ENCODE data around the gene TRIM29. TPM values are rescaled to one million over a fixed set of nuclear protein-coding genes. Genes with fewer than 3 reads are reported as not detected.
A peak's percentile ranks its signal among the peaks of the same experiment; 100 is the strongest.

TRIM29 gene
- total and polyA plus RNA-seq, 2 of the 13 experiments (the other 11 are each of a cell fraction or from before 2014, with no cell fraction given), result 0.86 TPM

DNA sequence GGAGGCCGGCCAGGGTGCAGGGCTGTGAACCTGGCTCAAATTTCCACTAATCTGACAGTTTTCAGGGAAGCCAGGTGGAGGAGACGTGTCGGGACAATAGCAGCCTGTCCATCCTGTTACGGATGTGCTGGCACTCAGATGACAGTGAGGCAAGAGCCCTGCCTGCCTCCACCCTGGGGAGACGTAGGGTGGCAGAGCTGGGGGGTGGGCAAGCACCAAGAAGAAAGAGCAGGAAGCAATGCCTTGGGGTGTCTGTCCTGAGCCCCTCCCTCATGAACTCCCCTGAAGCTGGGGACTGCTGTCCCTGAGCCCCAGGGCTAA, 10.0 kb upstream of the TRIM29 start (continued):
- TF ChIP-seq SRSF9 (IDR thresholded peaks at IDR 0.05; ENCODE audit: borderline replicate concordance, insufficient read depth, low read depth, low read length, poor library complexity, severe bottlenecking) (no peak), TSC22D2 (CRISPR knock-in tag; IDR thresholded peaks at IDR 0.05; ENCODE audit: borderline replicate concordance) (no peak), ISL2 (CRISPR knock-in tag; IDR thresholded peaks at IDR 0.05) (no peak), TBP (CRISPR knock-in tag; IDR thresholded peaks at IDR 0.05) (no peak), ZNF20 (CRISPR knock-in tag; IDR thresholded peaks at IDR 0.05) (no peak)
- TF ChIP-seq, protein P1, sequence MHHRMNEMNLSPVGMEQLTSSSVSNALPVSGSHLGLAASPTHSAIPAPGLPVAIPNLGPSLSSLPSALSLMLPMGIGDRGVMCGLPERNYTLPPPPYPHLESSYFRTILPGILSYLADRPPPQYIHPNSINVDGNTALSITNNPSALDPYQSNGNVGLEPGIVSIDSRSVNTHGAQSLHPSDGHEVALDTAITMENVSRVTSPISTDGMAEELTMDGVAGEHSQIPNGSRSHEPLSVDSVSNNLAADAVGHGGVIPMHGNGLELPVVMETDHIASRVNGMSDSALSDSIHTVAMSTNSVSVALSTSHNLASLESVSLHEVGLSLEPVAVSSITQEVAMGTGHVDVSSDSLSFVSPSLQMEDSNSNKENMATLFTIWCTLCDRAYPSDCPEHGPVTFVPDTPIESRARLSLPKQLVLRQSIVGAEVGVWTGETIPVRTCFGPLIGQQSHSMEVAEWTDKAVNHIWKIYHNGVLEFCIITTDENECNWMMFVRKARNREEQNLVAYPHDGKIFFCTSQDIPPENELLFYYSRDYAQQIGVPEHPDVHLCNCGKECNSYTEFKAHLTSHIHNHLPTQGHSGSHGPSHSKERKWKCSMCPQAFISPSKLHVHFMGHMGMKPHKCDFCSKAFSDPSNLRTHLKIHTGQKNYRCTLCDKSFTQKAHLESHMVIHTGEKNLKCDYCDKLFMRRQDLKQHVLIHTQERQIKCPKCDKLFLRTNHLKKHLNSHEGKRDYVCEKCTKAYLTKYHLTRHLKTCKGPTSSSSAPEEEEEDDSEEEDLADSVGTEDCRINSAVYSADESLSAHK (CRISPR knock-in tag; IDR thresholded peaks at IDR 0.05; ENCODE audit: borderline replicate concordance), result no peak

DNA sequence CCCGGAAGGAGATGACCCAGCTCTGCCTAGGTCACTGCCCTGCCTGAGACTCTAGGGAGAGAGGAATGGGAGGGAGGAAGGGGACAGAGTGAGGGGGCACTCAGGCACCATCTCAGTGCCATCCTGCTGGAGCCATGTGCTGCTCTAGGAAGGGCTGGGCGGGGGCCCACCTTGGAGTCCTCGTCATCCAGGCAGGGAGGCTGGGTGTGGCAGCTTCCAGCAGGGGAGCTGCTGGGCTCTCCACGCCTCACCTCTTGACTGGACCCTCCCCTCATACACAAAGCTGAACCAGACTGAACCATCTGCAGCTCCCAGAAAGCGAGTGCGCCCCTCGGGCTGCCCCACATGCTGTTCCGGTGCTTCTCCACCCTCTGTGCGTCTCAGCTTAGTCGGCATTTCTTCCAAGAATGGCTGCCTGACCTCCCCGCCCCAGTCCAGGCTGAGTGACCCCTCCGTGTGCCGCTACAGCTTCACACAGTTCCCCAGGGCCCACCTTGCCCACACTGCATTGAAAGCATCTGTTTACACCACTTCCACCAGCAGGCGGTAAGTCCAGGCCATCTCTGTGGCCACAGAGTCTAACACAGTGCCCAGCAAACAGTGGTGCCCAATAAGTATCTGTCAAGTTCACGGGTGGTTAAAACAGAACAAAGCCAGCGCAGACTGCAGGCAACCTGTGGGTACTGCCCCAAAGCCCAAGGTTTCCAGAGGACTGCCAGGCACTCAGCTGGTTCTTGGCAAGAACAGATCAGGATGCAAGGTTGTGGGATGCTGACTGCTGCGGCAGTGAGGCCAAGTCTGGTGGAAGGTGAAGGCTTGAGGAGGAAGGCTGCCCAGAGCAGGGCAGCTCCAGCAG, 9.4 kb upstream of the TRIM29 start:
- POLR2A ChIA-PET, result no interaction called here
- no peaks in the 10 kb centered on the region for H4K20me1 ChIP-seq (ENCODE audit: insufficient read depth, low read length)
- FAIRE-seq, result no peak
- in situ Hi-C loops (cut with HindIII; ENCODE audit: extremely low pct_ligation_motif_present, low pct_unique_long_range_greater_than_20kb) (no loop called here), intact Hi-C loops (cut with micrococcal nuclease; ENCODE audit: unreplicated experiment) (no loop called here)
- no peak overlapping the region for H3K4me3 ChIP-seq (replicated peaks in 1 of 3; ENCODE audit: insufficient read depth in 1 of 3, low read depth in 2 of 3, low read length in 3 of 3)
- CTCF ChIA-PET (ENCODE audit: low intra/inter-chr PET ratio, low total read pairs), result no interaction called here
- WGBS (ENCODE audit: low lambda C conversion rate), result 20% methylated on average over 5 of the region's 17 CpGs
- no peak overlapping the region for H2AFZ ChIP-seq (ENCODE audit: low read length)
- no peaks in the 10 kb centered on the region for H3K36me3 ChIP-seq (replicated peaks in 1 of 2; ENCODE audit: control insufficient read depth in 1 of 2, insufficient read depth in 2 of 2, low read length in 2 of 2)
- no peak for DNase-seq (ENCODE audit: low spot score)
- H3K9ac ChIP-seq (ENCODE audit: insufficient read depth, low read depth, low read length), result no peak overlapping the region
- no peaks in the 10 kb centered on the region for H3K4me1 ChIP-seq (ENCODE audit: insufficient read depth, low read length)
- BruUV-seq (replicated peaks), result no TSS peak
- H3K79me2 ChIP-seq (ENCODE audit: insufficient read depth, low read length), result no peaks in the 10 kb centered on the region
- H3K27ac ChIP-seq (ENCODE audit: extremely low read length, insufficient read depth, low read length), result no peak overlapping the region
- no peak for TF ChIP-seq SOX6 (IDR thresholded peaks at IDR 0.05)
- no peak for TF ChIP-seq SOX6 (CRISPR knock-in tag; IDR thresholded peaks at IDR 0.05)
- TF ChIP-seq MBD4 (IDR thresholded peaks at IDR 0.05; ENCODE audit: borderline replicate concordance, low read length), result no peak
- TF ChIP-seq TOE1 (CRISPR knock-in tag; IDR thresholded peaks at IDR 0.05), result no peak
- no peak for TF ChIP-seq ZNF256 (CRISPR knock-in tag; conservative IDR thresholded peaks at IDR 0.05)
- no peak for TF ChIP-seq TEAD3 (CRISPR knock-in tag; optimal IDR thresholded peaks at IDR 0.05; ENCODE audit: borderline replicate concordance)
- no peak for TF ChIP-seq NCOA5 (CRISPR knock-in tag; IDR thresholded peaks at IDR 0.05)
- TF ChIP-seq PTBP1 (IDR thresholded peaks at IDR 0.05; ENCODE audit: low read depth, low read length, poor library complexity, severe bottlenecking), result no peak
- TF ChIP-seq EED (CRISPR knock-in tag; IDR thresholded peaks at IDR 0.05), result no peak
- H3K27me3 ChIP-seq (ENCODE audit: control insufficient read depth in 1 of 2, insufficient read depth in 2 of 2, low read length in 2 of 2), result peaks cover 4 to 45% of the 10 kb centered on the region in 2 experiments; a peak in 4 of 5 replicates
- no peak overlapping the region for H3K4me2 ChIP-seq (ENCODE audit: low read depth, low read length)
- no peaks in the 10 kb centered on the region for H3K9me3 ChIP-seq (ENCODE audit: low read length)
- peak; percentile 21; the same call in 2 of the 3 replicates for ATAC-seq

Measured in HepG2 (cell line).